ENCODE measurements around the gene MAT1A.
"Not testable (repeated sequence)": the region's sequence is repeated elsewhere in the genome, so short reads cannot be mapped to it uniquely, and the experiment has no call there.

Gene MAT1A

GRCh38 chr10:80289451-80290287, at the start of gene MAT1A:
Gene MAT1A, minus strand, starts transcription at chr10:80289658. Its CDS starts 235 bp downstream, at chr10:80289423.
- no peak for DNase-seq

GRCh38 chr10:80333983-80334382, 44.5 kb upstream of the MAT1A start:
- no peak for DNase-seq

GRCh38 chr10:80324891-80325364, 35.5 kb upstream of the MAT1A start:
- peak in 1 of 2 experiments; percentile 39 for DNase-seq

- peak in 1 of 2 experiments; percentile 51 for DNase-seq
These were observed 34.6 kb upstream of the MAT1A start for GRCh38 chr10:80324086-80324485.

GRCh38 chr10:80323311-80323710, 33.9 kb upstream of the MAT1A start:
- DNase-seq, result no peak

GRCh38 chr10:80322711-80323110, 33.3 kb upstream of the MAT1A start:
- no peak for DNase-seq

- no peak for DNase-seq
These were observed 32.7 kb upstream of the MAT1A start for GRCh38 chr10:80322158-80322557.

GRCh38 chr10:80321183-80321582, 31.7 kb upstream of the MAT1A start:
- DNase-seq, result no peak

GRCh38 chr10:80320377-80320776, 30.9 kb upstream of the MAT1A start:
- no peak for DNase-seq

- no peak for DNase-seq
These were observed 30.4 kb upstream of the MAT1A start for GRCh38 chr10:80319725-80320290.

GRCh38 chr10:80319318-80319717, 29.9 kb upstream of the MAT1A start:
- DNase-seq, result no peak

GRCh38 chr10:80318742-80319141, 29.3 kb upstream of the MAT1A start:
- DNase-seq, result no peak

- no peak for DNase-seq
These were observed 25.9 kb upstream of the MAT1A start for GRCh38 chr10:80315391-80315790.

- DNase-seq, result no peak
These were observed 24.1 kb upstream of the MAT1A start for GRCh38 chr10:80313523-80313922.

- not testable (repeated sequence) for DNase-seq
These were observed 16.5 kb upstream of the MAT1A start for GRCh38 chr10:80305989-80306388.

GRCh38 chr10:80296942-80297341, 7.5 kb upstream of the MAT1A start:
- no peak for DNase-seq

GRCh38 chr10:80292607-80293239, 3.3 kb upstream of the MAT1A start:
- no peak for DNase-seq

GRCh38 chr10:80290474-80291220, 1.2 kb upstream of the MAT1A start:
- no peak for DNase-seq

- no peak for DNase-seq
These were observed 609 bp downstream of the MAT1A start for GRCh38 chr10:80288849-80289248.

- DNase-seq, result no peak
These were observed 4.9 kb downstream of the MAT1A start for GRCh38 chr10:80284522-80284921.

GRCh38 chr10:80283536-80284199, 5.8 kb downstream of the MAT1A start:
- DNase-seq, result no peak

- no peak for DNase-seq
These were observed 6.3 kb downstream of the MAT1A start for GRCh38 chr10:80283119-80283518.

All from NCI-H524 (cell line).